IMR-90 (cell line): ENCODE data around the gene XDH. TPM values are rescaled to one million over a fixed set of nuclear protein-coding genes. Genes with fewer than 3 reads are reported as not detected.

Source experiments
- ATAC-seq: fragments of 200-7000 bp; cut with Tn5 transposase; 2 replicates; pipeline ENCODE4 v1.9.1; 2020; ENCODE audit warnings: low read depth, mild to moderate bottlenecking, moderate library complexity
- BruUV-seq: library from RNA; stranded (reverse); fragments of 400-500 nt; replicated peaks from 2 replicates; lab custom pipeline; 2021; lab: Mats Ljungman, UMichigan
- CTCF ChIA-PET: fragments of 300-600 bp; formaldehyde crosslinking; extraction: SDS; loops from one replicate; lab custom pipeline; 2021; ENCODE audit warnings: antibody characterized with exemption; lab: Yijun Ruan, JAX
- POLR2A ChIA-PET: fragments of 300-600 bp; sonication (Branson Sonifier 250); formaldehyde crosslinking; loops from one replicate; lab custom pipeline; 2022; ENCODE audit warnings: antibody characterized with exemption; ENCODE audit not compliant: unreplicated experiment; lab: Charles Lee
- DNase-seq: peaks from one replicate; pipeline ENCODE4 v3.0.0; 2013
- H2AFZ ChIP-seq: replicated peaks from 2 replicates; pipeline ENCODE3; 2013; ENCODE audit warnings: low read length, mild to moderate bottlenecking; ENCODE audit not compliant: poor library complexity
- H2AK5ac ChIP-seq: 2 replicates; pipeline ENCODE4 v1.6.1; 2013; ENCODE audit warnings: low read depth, low read length, inconsistent platforms
- H2AK9ac ChIP-seq: replicated peaks from 2 replicates; pipeline ENCODE3; 2013; ENCODE audit warnings: mild to moderate bottlenecking, low read depth, low read length, moderate library complexity; ENCODE audit not compliant: poor library complexity
- H2BK120ac ChIP-seq: 2 replicates; pipeline ENCODE4 v1.6.1; 2013; ENCODE audit warnings: low read depth, low read length, inconsistent platforms
- H2BK15ac ChIP-seq: 3 replicates; pipeline ENCODE4 v1.6.1; 2013; ENCODE audit warnings: low read depth, low read length, inconsistent platforms
- H2BK20ac ChIP-seq: 2 replicates; pipeline ENCODE4 v1.6.1; 2013; ENCODE audit warnings: low read depth, mild to moderate bottlenecking, inconsistent platforms, low read length, moderate library complexity
- H2BK5ac ChIP-seq: 2 replicates; pipeline ENCODE4 v1.6.1; 2013; ENCODE audit warnings: mild to moderate bottlenecking, low read depth, low read length, inconsistent platforms; ENCODE audit not compliant: poor library complexity, severe bottlenecking
- H3K14ac ChIP-seq: replicated peaks from 2 replicates; pipeline ENCODE4 v1.6.1; 2013; ENCODE audit warnings: low read depth, low read length, inconsistent platforms
- H3K18ac ChIP-seq: 2 replicates; pipeline ENCODE4 v1.6.1; 2013; ENCODE audit warnings: low read depth, low read length, control low read depth
- H3K23ac ChIP-seq: 2 replicates; pipeline ENCODE4 v1.6.1; 2013; ENCODE audit warnings: low read depth, low read length, inconsistent platforms
- H3K27ac ChIP-seq: 2 replicates; pipeline ENCODE4 v1.5.1; 2013; ENCODE audit warnings: mild to moderate bottlenecking, control low read depth, low read length; ENCODE audit not compliant: insufficient read depth
- H3K27me3 ChIP-seq: 2 replicates; pipeline ENCODE4 v1.6.1; 2013; ENCODE audit warnings: low read length; ENCODE audit not compliant: control insufficient read depth, insufficient read depth
- H3K36me3 ChIP-seq: 2 replicates; pipeline ENCODE4 v1.6.1; 2013; ENCODE audit warnings: low read length, mixed read lengths; ENCODE audit not compliant: control insufficient read depth, insufficient read depth
- H3K4ac ChIP-seq: 2 replicates; pipeline ENCODE4 v1.6.1; 2013; ENCODE audit warnings: low read depth, low read length, inconsistent platforms
- H3K4me1 ChIP-seq: 2 replicates; pipeline ENCODE4 v1.6.1; 2013; ENCODE audit warnings: low read length, mixed read lengths; ENCODE audit not compliant: control insufficient read depth, insufficient read depth
- H3K4me2 ChIP-seq: 2 replicates; pipeline ENCODE4 v1.6.1; 2013; ENCODE audit warnings: low read depth, mild to moderate bottlenecking, control low read depth, low read length, moderate library complexity
- H3K4me3 ChIP-seq: 2 replicates; pipeline ENCODE4 v1.5.1; 2013; ENCODE audit warnings: low read depth, mild to moderate bottlenecking, control low read depth, low read length, moderate library complexity; ENCODE audit not compliant: insufficient read depth
- H3K56ac ChIP-seq: 2 replicates; pipeline ENCODE4 v1.6.1; 2013; ENCODE audit warnings: low read length, inconsistent platforms; ENCODE audit not compliant: insufficient read depth; ENCODE audit errors: extremely low read depth
- H3K79me1 ChIP-seq, 2 experiments: 2 replicates each; pipeline ENCODE4 v1.6.1; 2013; ENCODE audit warnings: low read length in 2 of 2, inconsistent platforms in 1 of 2, low read depth in 1 of 2
- H3K9ac ChIP-seq: 2 replicates; pipeline ENCODE4 v1.6.1; 2013; ENCODE audit warnings: low read depth, low read length, control low read depth
- H3K9me1 ChIP-seq: 2 replicates; pipeline ENCODE4 v1.6.1; 2013; ENCODE audit warnings: low read length, inconsistent platforms; ENCODE audit not compliant: insufficient read depth
- H3K9me3 ChIP-seq: 2 replicates; pipeline ENCODE4 v1.6.1; 2013; ENCODE audit warnings: low read length; ENCODE audit not compliant: control insufficient read depth, insufficient read depth
- H4K20me1 ChIP-seq: 2 replicates; pipeline ENCODE4 v1.6.1; 2013; ENCODE audit warnings: low read length, inconsistent platforms; ENCODE audit not compliant: insufficient read depth
- H4K5ac ChIP-seq: 2 replicates; pipeline ENCODE4 v1.6.1; 2013; ENCODE audit warnings: mild to moderate bottlenecking, low read depth, low read length, control low read depth
- H4K8ac ChIP-seq, 2 experiments: 2 replicates each; pipeline ENCODE4 v1.6.1; 2013; ENCODE audit warnings: low read depth in 2 of 2, low read length in 2 of 2, control low read depth in 1 of 2, inconsistent platforms in 1 of 2
- H4K91ac ChIP-seq: 2 replicates; pipeline ENCODE4 v1.6.1; 2013; ENCODE audit warnings: low read depth, low read length, inconsistent platforms; ENCODE audit not compliant: insufficient read depth
- BHLHE40 ChIP-seq: fragments of 150-350 bp; IDR thresholded peaks from 2 replicates; pipeline ENCODE4 v1.6.1; 2016; ENCODE audit warnings: mild to moderate bottlenecking, low read depth, low read length
- CEBPB ChIP-seq: IDR thresholded peaks from 2 replicates; pipeline ENCODE4 v1.6.1; 2012; ENCODE audit warnings: low read depth, low read length, improper control_type of control experiment
- WGBS, 2 experiments: methylation state at CpG; one replicate each; pipeline versions ENCODE4 v1.1.5 to v1.1.7; 2013; ENCODE audit warnings: missing lambda C conversion rate in 2 of 2; ENCODE audit not compliant: insufficient read length in 1 of 2; ENCODE audit errors: extremely low coverage in 2 of 2; 5-methylcytosine and 5-hydroxymethylcytosine counted together
- dilution Hi-C: fragments of 300-500 bp; cut with HindIII; formaldehyde crosslinking; loops from one replicate; pipeline ENCODE4 v1.14.3; 2018; ENCODE audit warnings: low sequenced_read_pairs; ENCODE audit not compliant: unreplicated experiment
- in situ Hi-C: fragments of 300-500 bp; cut with MboI; formaldehyde crosslinking; loops from 3 replicates; pipeline ENCODE4 v1.14.3; 2019; ENCODE audit warnings: low sequenced_read_pairs, inconsistent platforms, mixed read lengths
- intact Hi-C: fragments of 100-400 bp; cut with micrococcal nuclease; formaldehyde crosslinking; loops from 2 replicates; pipeline ENCODE4 v1.10.0; 2022
- polyA plus RNA-seq, 3 experiments: library from polyadenylated mRNA; depleted of rRNA; stranded (reverse); fragments of >200 nt; gene quantifications; 2 replicates each; pipeline ENCODE4 v1.2.3, GENCODE V29; 2012; ENCODE audit warnings: low replicate concordance in 1 of 3
- total RNA-seq: library from RNA; depleted of rRNA; stranded (reverse); fragments of >200 nt; gene quantifications from 2 replicates; pipeline ENCODE4 v1.2.3, GENCODE V29; 2012

The XDH gene
- total and polyA plus RNA-seq, 2 of the 4 experiments (the other 2 are of a cell fraction) = 0.46 to 1.1 TPM

DNA sequence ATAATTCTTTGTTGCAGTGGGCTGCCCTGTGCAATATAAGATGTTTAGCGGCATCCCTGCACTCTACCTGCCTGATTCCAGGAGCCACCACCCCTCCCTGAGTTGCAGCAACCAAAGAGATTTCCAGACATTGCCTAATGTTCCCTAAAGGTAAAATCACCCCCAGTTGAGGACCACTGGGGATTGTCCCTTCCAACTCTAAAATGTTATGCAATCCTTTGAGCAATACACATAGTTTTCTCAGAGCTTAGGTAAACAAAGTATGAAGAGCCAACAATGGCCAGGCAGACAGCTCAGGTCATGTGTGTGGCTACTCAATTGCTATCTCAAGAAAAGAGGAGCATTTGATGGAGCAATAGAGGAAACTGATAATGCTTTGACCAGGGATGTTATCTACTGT is 87.0 kb downstream of the XDH start:
- Histone ChIP-seq H3K56ac (no peak overlapping the region), H3K36me3 (no peaks in the 10 kb centered on the region), H3K27ac (no peak overlapping the region), H3K27me3 (0 out of 2 replicates have a peak, but pooled peaks cover 2% of the 10 kb centered on the region), H3K18ac (no peak overlapping the region), H4K5ac (no peak overlapping the region), H2BK15ac (no peak overlapping the region), H3K4me2 (no peak overlapping the region), H3K4me1 (no peaks in the 10 kb centered on the region), H3K9me1 (no peaks in the 10 kb centered on the region; the same call in 1 of the 2 replicates), H4K20me1 (no peaks in the 10 kb centered on the region), H3K14ac (no peak overlapping the region), H2BK20ac (no peak overlapping the region), H2AK5ac (no peak overlapping the region), H3K79me1 (no peaks in the 10 kb centered on the region), H2AK9ac (no peak overlapping the region), H2BK5ac (no peak overlapping the region), H3K9ac (no peak overlapping the region), H2AFZ (no peak overlapping the region), H4K91ac (no peak overlapping the region), H4K8ac (no peak overlapping the region), H3K4me3 (no peak overlapping the region), H3K4ac (no peak overlapping the region), H3K9me3 (no peaks in the 10 kb centered on the region), H3K23ac (no peak overlapping the region), H2BK120ac (no peak overlapping the region)
- in situ Hi-C loops = loop anchor here (25.0 kb wide), 1 partner anchor 1165 kb away; no protein-coding TSS in a partner anchor
- intact Hi-C loops = no loop called here
- dilution Hi-C loops = no loop called here
- no TSS peak for BruUV-seq
- ChIA-PET POLR2A (no interaction called here), CTCF (interaction anchor here (1.1 kb wide), 1 partner anchor 158 kb away, joined by 3 read pairs; no protein-coding TSS in a partner anchor)
- no peak for ATAC-seq
- WGBS, 2 experiments = no CpG with 5 or more reads among the region's 1 CpG
- TF ChIP-seq BHLHE40 (no peak), CEBPB (peak; percentile 34; the same call in 1 of the 2 replicates)
- no peak for DNase-seq
